Measurements from ENCODE around the gene RING1. TPM values are rescaled to one million over a fixed set of nuclear protein-coding genes. Genes with fewer than 3 reads are reported as not detected.

RING1 gene
- total and polyA plus RNA-seq, 2 experiments from 2014 or later = 12.7 to 35.8 TPM

- H3K27me3 ChIP-seq (replicated peaks; ENCODE audit: insufficient read depth) = no peaks in the 10 kb centered on the region
- H3K4me2 ChIP-seq (ENCODE audit: unreplicated experiment) = no peak overlapping the region
- no peaks in the 10 kb centered on the region for H4K20me1 ChIP-seq (ENCODE audit: insufficient read depth)
- DNase-seq = no peak
- H3K4me3 ChIP-seq = no peak overlapping the region
- H3K79me2 ChIP-seq (ENCODE audit: insufficient read depth) = no peaks in the 10 kb centered on the region
- in situ Hi-C loops (cut with MboI) = no loop called here
- WGBS, 2 experiments (ENCODE audit: low coverage in 1 of 2, low lambda C conversion rate in 2 of 2, missing lambda C conversion rate in 2 of 2) = 77 to 82% methylated on average over 17 to 19 of the region's 19 CpGs
- H2AFZ ChIP-seq = no peak overlapping the region
- H3K36me3 ChIP-seq (ENCODE audit: low read depth) = no peaks in the 10 kb centered on the region
- H3K27ac ChIP-seq = no peak overlapping the region
- H3K4me1 ChIP-seq (ENCODE audit: insufficient read depth) = no peaks in the 10 kb centered on the region
- H3K9me2 ChIP-seq (ENCODE audit: insufficient read depth) = no peaks in the 10 kb centered on the region
- no peak overlapping the region for H3K9ac ChIP-seq
- no peaks in the 10 kb centered on the region for H3F3A ChIP-seq (ENCODE audit: insufficient read depth)
- no peaks in the 10 kb centered on the region for H3K9me3 ChIP-seq (ENCODE audit: low read depth)
- no peak for TF ChIP-seq EZH2 (IDR thresholded peaks at IDR 0.05; ENCODE audit: insufficient read depth, poor library complexity, severe bottlenecking)
- no peak for TF ChIP-seq EZH2phosphoT487 (IDR thresholded peaks at IDR 0.05; ENCODE audit: insufficient read depth, low read depth)
Observed at GRCh38 chr6:33177552-33178446, 30.5 kb upstream of the RING1 start.

- in situ Hi-C loops (cut with MboI) = no loop called here
- no peaks in the 10 kb centered on the region for H3K4me1 ChIP-seq (ENCODE audit: insufficient read depth)
- H3K79me2 ChIP-seq (ENCODE audit: insufficient read depth) = no peaks in the 10 kb centered on the region
- H3F3A ChIP-seq (ENCODE audit: insufficient read depth) = no peaks in the 10 kb centered on the region
- no peak overlapping the region for H3K4me2 ChIP-seq (ENCODE audit: unreplicated experiment)
- H4K20me1 ChIP-seq (ENCODE audit: insufficient read depth) = no peaks in the 10 kb centered on the region
- H3K9ac ChIP-seq = no peak overlapping the region
- H3K27ac ChIP-seq = no peak overlapping the region
- TF ChIP-seq EZH2phosphoT487 (IDR thresholded peaks at IDR 0.05; ENCODE audit: insufficient read depth, low read depth) (no peak), EZH2 (IDR thresholded peaks at IDR 0.05; ENCODE audit: insufficient read depth, poor library complexity, severe bottlenecking) (no peak)
- no peak overlapping the region for H2AFZ ChIP-seq
- H3K4me3 ChIP-seq = no peak overlapping the region
- WGBS, 2 experiments (ENCODE audit: low coverage in 1 of 2, low lambda C conversion rate in 2 of 2, missing lambda C conversion rate in 2 of 2) = 72 to 73% methylated on average over 10 of the region's 10 CpGs
- no peaks in the 10 kb centered on the region for H3K27me3 ChIP-seq (replicated peaks; ENCODE audit: insufficient read depth)
- H3K36me3 ChIP-seq (ENCODE audit: low read depth) = no peaks in the 10 kb centered on the region
- no peaks in the 10 kb centered on the region for H3K9me2 ChIP-seq (ENCODE audit: insufficient read depth)
- H3K9me3 ChIP-seq (ENCODE audit: low read depth) = no peaks in the 10 kb centered on the region
- DNase-seq = no peak
Observed at GRCh38 chr6:33178755-33179475, 29.4 kb upstream of the RING1 start.

GRCh38 chr6:33181141-33181540 is 27.2 kb upstream of the RING1 start:
- Histone ChIP-seq H3K4me1 (ENCODE audit: insufficient read depth) (no peaks in the 10 kb centered on the region), H3K9me3 (ENCODE audit: low read depth) (no peaks in the 10 kb centered on the region), H3K9me2 (ENCODE audit: insufficient read depth) (no peaks in the 10 kb centered on the region), H3K27ac (no peak overlapping the region), H3K9ac (no peak overlapping the region), H4K20me1 (ENCODE audit: insufficient read depth) (no peaks in the 10 kb centered on the region), H3F3A (ENCODE audit: insufficient read depth) (no peaks in the 10 kb centered on the region), H2AFZ (no peak overlapping the region), H3K4me3 (no peak overlapping the region), H3K36me3 (ENCODE audit: low read depth) (no peaks in the 10 kb centered on the region), H3K79me2 (ENCODE audit: insufficient read depth) (no peaks in the 10 kb centered on the region), H3K4me2 (ENCODE audit: unreplicated experiment) (no peak overlapping the region), H3K27me3 (replicated peaks; ENCODE audit: insufficient read depth) (no peaks in the 10 kb centered on the region)
- no peak for DNase-seq
- WGBS, 2 experiments (ENCODE audit: low coverage in 1 of 2, low lambda C conversion rate in 2 of 2, missing lambda C conversion rate in 2 of 2) = 63 to 70% methylated on average over 6 to 7 of the region's 7 CpGs
- TF ChIP-seq EZH2 (IDR thresholded peaks at IDR 0.05; ENCODE audit: insufficient read depth, poor library complexity, severe bottlenecking) = no peak
- no peak for TF ChIP-seq EZH2phosphoT487 (IDR thresholded peaks at IDR 0.05; ENCODE audit: insufficient read depth, low read depth)
- in situ Hi-C loops (cut with MboI) = no loop called here

- H3K9me3 ChIP-seq (ENCODE audit: low read depth) = no peaks in the 10 kb centered on the region
- no peak overlapping the region for H3K9ac ChIP-seq
- no peak overlapping the region for H3K4me3 ChIP-seq
- H4K20me1 ChIP-seq (ENCODE audit: insufficient read depth) = no peaks in the 10 kb centered on the region
- H3K9me2 ChIP-seq (ENCODE audit: insufficient read depth) = no peaks in the 10 kb centered on the region
- no peaks in the 10 kb centered on the region for H3K36me3 ChIP-seq (ENCODE audit: low read depth)
- H3K79me2 ChIP-seq (ENCODE audit: insufficient read depth) = no peaks in the 10 kb centered on the region
- H3K4me1 ChIP-seq (ENCODE audit: insufficient read depth) = no peaks in the 10 kb centered on the region
- DNase-seq = no peak
- TF ChIP-seq EZH2 (IDR thresholded peaks at IDR 0.05; ENCODE audit: insufficient read depth, poor library complexity, severe bottlenecking) (no peak), EZH2phosphoT487 (IDR thresholded peaks at IDR 0.05; ENCODE audit: insufficient read depth, low read depth) (no peak)
- in situ Hi-C loops (cut with MboI) = no loop called here
- no peaks in the 10 kb centered on the region for H3F3A ChIP-seq (ENCODE audit: insufficient read depth)
- H2AFZ ChIP-seq = peak overlapping the region; percentile 74
- no peak overlapping the region for H3K4me2 ChIP-seq (ENCODE audit: unreplicated experiment)
- no peaks in the 10 kb centered on the region for H3K27me3 ChIP-seq (replicated peaks; ENCODE audit: insufficient read depth)
- WGBS, 2 experiments (ENCODE audit: low coverage in 1 of 2, low lambda C conversion rate in 2 of 2, missing lambda C conversion rate in 2 of 2) = 95 to 96% methylated on average over 5 of the region's 5 CpGs
- H3K27ac ChIP-seq = no peak overlapping the region
Observed at GRCh38 chr6:33183071-33183683, 25.1 kb upstream of the RING1 start.
